ENCODE results near the gene TOP3B. TPM values are rescaled to one million over a fixed set of nuclear protein-coding genes. Genes with fewer than 3 reads are reported as not detected.

Gene TOP3B
- polyA plus RNA-seq, 3 donors = 6.8 to 11.4 (median 10.2) TPM

- H3K27ac ChIP-seq (ENCODE audit: low read depth, low read length) = no peak overlapping the region
- 64 to 78% (median 66%) methylated on average over 11 of the region's 11 CpGs for WGBS, 3 donors
Observed at GRCh38 chr22:21938906-21939305, 43.7 kb downstream of the TOP3B start.

GRCh38 chr22:21938071-21938822, 44.3 kb downstream of the TOP3B start:
- peak overlapping the region; percentile 60 for H3K27ac ChIP-seq (ENCODE audit: low read depth, low read length)
- WGBS, 3 donors = 2 to 4% (median 2%) methylated on average over 38 to 42 of the region's 42 CpGs

- 7 to 15% (median 10%) methylated on average over 8 of the region's 8 CpGs for WGBS, 3 donors
Observed at GRCh38 chr22:21937821-21938070, 44.8 kb downstream of the TOP3B start.

GRCh38 chr22:21937041-21937820, 45.4 kb downstream of the TOP3B start:
- 37 to 71% (median 44%) methylated on average over 19 to 20 of the region's 20 CpGs for WGBS, 3 donors
- peak overlapping the region; percentile 93 for H3K27ac ChIP-seq (ENCODE audit: low read depth, low read length)

More at GRCh38 chr22:21937821-21938070, 44.8 kb downstream of the TOP3B start:
- H3K27ac ChIP-seq (ENCODE audit: low read depth, low read length) = peak overlapping the region; percentile 60

GRCh38 chr22:21936151-21936775, 46.3 kb downstream of the TOP3B start:
- WGBS, 3 donors = 48 to 86% (median 59%) methylated on average over 15 of the region's 15 CpGs
- H3K27ac ChIP-seq (ENCODE audit: low read depth, low read length) = peak overlapping the region; percentile 93

- WGBS, 3 donors = 92 to 95% (median 94%) methylated on average over 18 to 19 of the region's 19 CpGs
- no peak overlapping the region for H3K27ac ChIP-seq (ENCODE audit: low read depth, low read length)
Observed at GRCh38 chr22:21933910-21934309, 48.7 kb downstream of the TOP3B start.

- H3K27ac ChIP-seq (ENCODE audit: low read depth, low read length) = no peak overlapping the region
- 92 to 95% (median 95%) methylated on average over 23 of the region's 23 CpGs for WGBS, 3 donors
Observed at GRCh38 chr22:21933413-21933812, 49.2 kb downstream of the TOP3B start.

- WGBS, 3 donors = 88 to 89% (median 89%) methylated on average over 3 of the region's 3 CpGs
- no peak overlapping the region for H3K27ac ChIP-seq (ENCODE audit: low read depth, low read length)
Observed at GRCh38 chr22:21932347-21932746, 50.2 kb downstream of the TOP3B start.

GRCh38 chr22:21931056-21931455, 51.5 kb downstream of the TOP3B start:
- no peak overlapping the region for H3K27ac ChIP-seq (ENCODE audit: low read depth, low read length)
- WGBS, 3 donors = 92 to 94% (median 94%) methylated on average over 12 of the region's 12 CpGs

GRCh38 chr22:21929253-21929652, 53.3 kb downstream of the TOP3B start:
- H3K27ac ChIP-seq (ENCODE audit: low read depth, low read length) = no peak overlapping the region
- 90 to 95% (median 94%) methylated on average over 5 to 6 of the region's 6 CpGs for whole genome bisulfite sequencing, 3 donors

GRCh38 chr22:21928048-21928447, 54.5 kb downstream of the TOP3B start:
- no peak overlapping the region for H3K27ac ChIP-seq (ENCODE audit: low read depth, low read length)
- WGBS, 3 donors = 60 to 84% (median 75%) methylated on average over 12 of the region's 12 CpGs

- H3K27ac ChIP-seq (ENCODE audit: low read depth, low read length) = no peak overlapping the region
- 78 to 82% (median 80%) methylated on average over 14 to 16 of the region's 16 CpGs for WGBS, 3 donors
Observed at GRCh38 chr22:21927174-21927823, 55.3 kb downstream of the TOP3B start.

GRCh38 chr22:21926728-21927127, 55.9 kb downstream of the TOP3B start:
- 74 to 91% (median 87%) methylated on average over 4 of the region's 4 CpGs for WGBS, 3 donors

GRCh38 chr22:21923163-21923561, 59.4 kb downstream of the TOP3B start:
- no peak overlapping the region for H3K27ac ChIP-seq (ENCODE audit: low read depth, low read length)
- whole genome bisulfite sequencing, 3 donors = 95 to 96% (median 96%) methylated on average over 21 of the region's 21 CpGs

More at GRCh38 chr22:21926728-21927127, 55.9 kb downstream of the TOP3B start:
- H3K27ac ChIP-seq (ENCODE audit: low read depth, low read length) = no peak overlapping the region

- H3K27ac ChIP-seq (ENCODE audit: low read depth, low read length) = no peak overlapping the region
- 90 to 93% (median 91%) methylated on average over 20 of the region's 20 CpGs for WGBS, 3 donors
Observed at GRCh38 chr22:21922370-21923162, 60.0 kb downstream of the TOP3B start.

GRCh38 chr22:21921729-21922128, 60.9 kb downstream of the TOP3B start:
- 26 to 82% (median 80%) methylated on average over 8 of the region's 8 CpGs for WGBS, 3 donors
- no peak overlapping the region for H3K27ac ChIP-seq (ENCODE audit: low read depth, low read length)

GRCh38 chr22:21921184-21921721, 61.3 kb downstream of the TOP3B start:
- WGBS, 3 donors = 32 to 88% (median 85%) methylated on average over 12 to 13 of the region's 13 CpGs
- no peak overlapping the region for H3K27ac ChIP-seq (ENCODE audit: low read depth, low read length)

All from adipose tissue (tissue), 3 donors.